Measurements from ENCODE around the gene PSG2.
"Not testable (repeated sequence)": the region's sequence is repeated elsewhere in the genome, so short reads cannot be mapped to it uniquely, and the experiment has no call there.

PSG2 gene

GRCh38 chr19:43082601-43083000, at the start of gene PSG2:
PSG2 (minus strand) TSS chr19:43082701; CDS start chr19:43082569, 132 bp downstream.
- H3K4me3 ChIP-seq (replicated peaks; ENCODE audit: low read depth, low read length); DNase-seq (ENCODE audit: extremely low read depth, insufficient read length); H3K36me3 ChIP-seq (ENCODE audit: control insufficient read depth, insufficient read depth, low read length); H3K27me3 ChIP-seq (replicated peaks; ENCODE audit: control insufficient read depth, insufficient read depth, low read length): not testable (repeated sequence)

- not testable (repeated sequence) for DNase-seq (ENCODE audit: extremely low read depth, insufficient read length); H3K27me3 ChIP-seq (replicated peaks; ENCODE audit: control insufficient read depth, insufficient read depth, low read length); H3K36me3 ChIP-seq (ENCODE audit: control insufficient read depth, insufficient read depth, low read length); H3K4me3 ChIP-seq (replicated peaks; ENCODE audit: low read depth, low read length)
Measured at GRCh38 chr19:43131281-43131842, 48.9 kb upstream of the PSG2 start.

- not testable (repeated sequence) for H3K4me3 ChIP-seq (replicated peaks; ENCODE audit: low read depth, low read length); H3K36me3 ChIP-seq (ENCODE audit: control insufficient read depth, insufficient read depth, low read length); DNase-seq (ENCODE audit: extremely low read depth, insufficient read length); H3K27me3 ChIP-seq (replicated peaks; ENCODE audit: control insufficient read depth, insufficient read depth, low read length)
Measured at GRCh38 chr19:43129197-43129596, 46.7 kb upstream of the PSG2 start.

GRCh38 chr19:43127336-43127735, 44.8 kb upstream of the PSG2 start:
- not testable (repeated sequence) for H3K36me3 ChIP-seq (ENCODE audit: control insufficient read depth, insufficient read depth, low read length); H3K27me3 ChIP-seq (replicated peaks; ENCODE audit: control insufficient read depth, insufficient read depth, low read length); DNase-seq (ENCODE audit: extremely low read depth, insufficient read length); H3K4me3 ChIP-seq (replicated peaks; ENCODE audit: low read depth, low read length)

GRCh38 chr19:43126720-43127119, 44.2 kb upstream of the PSG2 start:
- no peak for TF ChIP-seq CTCF (IDR thresholded peaks at IDR 0.05; ENCODE audit: insufficient read depth, low read length, poor library complexity, severe bottlenecking)
- Histone ChIP-seq H3K27me3 (replicated peaks; ENCODE audit: control insufficient read depth, insufficient read depth, low read length) (no peaks in the 10 kb centered on the region), H3K4me3 (replicated peaks; ENCODE audit: low read depth, low read length) (no peak overlapping the region), H3K36me3 (ENCODE audit: control insufficient read depth, insufficient read depth, low read length) (no peaks in the 10 kb centered on the region)
- no peak for DNase-seq (ENCODE audit: extremely low read depth, insufficient read length)

- DNase-seq (ENCODE audit: extremely low read depth, insufficient read length): no peak
- no peak overlapping the region for H3K4me3 ChIP-seq (replicated peaks; ENCODE audit: low read depth, low read length)
- H3K36me3 ChIP-seq (ENCODE audit: control insufficient read depth, insufficient read depth, low read length): no peaks in the 10 kb centered on the region
- peak; percentile 16 for TF ChIP-seq CTCF (IDR thresholded peaks at IDR 0.05; ENCODE audit: insufficient read depth, low read length, poor library complexity, severe bottlenecking)
- no peaks in the 10 kb centered on the region for H3K27me3 ChIP-seq (replicated peaks; ENCODE audit: control insufficient read depth, insufficient read depth, low read length)
Measured at GRCh38 chr19:43124360-43124759, 41.9 kb upstream of the PSG2 start.

- not testable (repeated sequence) for DNase-seq (ENCODE audit: extremely low read depth, insufficient read length); H3K27me3 ChIP-seq (replicated peaks; ENCODE audit: control insufficient read depth, insufficient read depth, low read length); H3K36me3 ChIP-seq (ENCODE audit: control insufficient read depth, insufficient read depth, low read length); H3K4me3 ChIP-seq (replicated peaks; ENCODE audit: low read depth, low read length)
Measured at GRCh38 chr19:43120433-43121026, 38.0 kb upstream of the PSG2 start.

GRCh38 chr19:43119526-43119925, 37.0 kb upstream of the PSG2 start:
- H3K27me3 ChIP-seq (replicated peaks; ENCODE audit: control insufficient read depth, insufficient read depth, low read length); DNase-seq (ENCODE audit: extremely low read depth, insufficient read length): not testable (repeated sequence)

GRCh38 chr19:43116421-43116820, 33.9 kb upstream of the PSG2 start:
- not testable (repeated sequence) for DNase-seq (ENCODE audit: extremely low read depth, insufficient read length); H3K36me3 ChIP-seq (ENCODE audit: control insufficient read depth, insufficient read depth, low read length); H3K4me3 ChIP-seq (replicated peaks; ENCODE audit: low read depth, low read length); H3K27me3 ChIP-seq (replicated peaks; ENCODE audit: control insufficient read depth, insufficient read depth, low read length)

More at GRCh38 chr19:43119526-43119925, 37.0 kb upstream of the PSG2 start:
- H3K36me3 ChIP-seq (ENCODE audit: control insufficient read depth, insufficient read depth, low read length); H3K4me3 ChIP-seq (replicated peaks; ENCODE audit: low read depth, low read length): not testable (repeated sequence)

GRCh38 chr19:43115548-43115947, 33.0 kb upstream of the PSG2 start:
- not testable (repeated sequence) for H3K4me3 ChIP-seq (replicated peaks; ENCODE audit: low read depth, low read length); DNase-seq (ENCODE audit: extremely low read depth, insufficient read length)

GRCh38 chr19:43115064-43115463, 32.6 kb upstream of the PSG2 start:
- H3K4me3 ChIP-seq (replicated peaks; ENCODE audit: low read depth, low read length); DNase-seq (ENCODE audit: extremely low read depth, insufficient read length); H3K36me3 ChIP-seq (ENCODE audit: control insufficient read depth, insufficient read depth, low read length); H3K27me3 ChIP-seq (replicated peaks; ENCODE audit: control insufficient read depth, insufficient read depth, low read length): not testable (repeated sequence)

More at GRCh38 chr19:43115548-43115947, 33.0 kb upstream of the PSG2 start:
- not testable (repeated sequence) for H3K27me3 ChIP-seq (replicated peaks; ENCODE audit: control insufficient read depth, insufficient read depth, low read length); H3K36me3 ChIP-seq (ENCODE audit: control insufficient read depth, insufficient read depth, low read length)

- not testable (repeated sequence) for DNase-seq (ENCODE audit: extremely low read depth, insufficient read length); H3K4me3 ChIP-seq (replicated peaks; ENCODE audit: low read depth, low read length); H3K27me3 ChIP-seq (replicated peaks; ENCODE audit: control insufficient read depth, insufficient read depth, low read length); H3K36me3 ChIP-seq (ENCODE audit: control insufficient read depth, insufficient read depth, low read length)
Measured at GRCh38 chr19:43114626-43115025, 32.1 kb upstream of the PSG2 start.

Measured in GM06990 (cell line).